Loucy (cell line): Measurements from ENCODE around the gene IFIT1B.

Source experiments
- H2AFZ ChIP-seq: fragments of 200-600 bp; sonication (generic); 2 replicates; pipeline ENCODE4 v1.6.0; 2016; ENCODE audit warnings: antibody characterized with exemption, mild to moderate bottlenecking, low read length, moderate library complexity
- H3F3A ChIP-seq: fragments of 200-600 bp; 2 replicates; pipeline ENCODE4 v1.6.0; 2016; ENCODE audit warnings: antibody characterized with exemption, low read depth, mild to moderate bottlenecking
- H3K27me3 ChIP-seq: fragments of 200-600 bp; sonication (generic); 2 replicates; pipeline ENCODE4 v1.6.1; 2014; ENCODE audit warnings: low read length, mild to moderate bottlenecking; ENCODE audit not compliant: insufficient read depth, poor library complexity, severe bottlenecking
- H3K36me3 ChIP-seq: fragments of 200-600 bp; sonication (generic); 2 replicates; pipeline ENCODE4 v1.6.1; 2016; ENCODE audit warnings: low read length; ENCODE audit not compliant: insufficient read depth
- H3K4me1 ChIP-seq: fragments of 200-600 bp; sonication (generic); 2 replicates; pipeline ENCODE4 v1.5.1; 2014; ENCODE audit warnings: low read length, mild to moderate bottlenecking; ENCODE audit not compliant: insufficient read depth, poor library complexity, severe bottlenecking
- H3K4me2 ChIP-seq: fragments of 200-600 bp; sonication (generic); 2 replicates; pipeline ENCODE4 v1.6.0; 2014; ENCODE audit warnings: antibody characterized with exemption, low read length, low read depth, mild to moderate bottlenecking; ENCODE audit not compliant: poor library complexity, severe bottlenecking
- H3K4me3 ChIP-seq: fragments of 200-600 bp; sonication (generic); 2 replicates; pipeline ENCODE4 v1.5.1; 2014; ENCODE audit warnings: low read length, mild to moderate bottlenecking, mixed read lengths; ENCODE audit not compliant: poor library complexity, severe bottlenecking
- H3K79me2 ChIP-seq: fragments of 200-600 bp; sonication (generic); 2 replicates; pipeline ENCODE4 v1.6.1; 2014; ENCODE audit warnings: low read length; ENCODE audit not compliant: insufficient read depth
- H3K9ac ChIP-seq: fragments of 200-600 bp; sonication (generic); 2 replicates; pipeline ENCODE4 v1.6.0; 2014; ENCODE audit warnings: mild to moderate bottlenecking, low read depth, low read length, moderate library complexity; ENCODE audit not compliant: poor library complexity, severe bottlenecking
- H3K9me2 ChIP-seq: fragments of 200-600 bp; sonication (generic); replicated peaks from 2 replicates; pipeline ENCODE4 v1.6.1; 2016; ENCODE audit warnings: low read depth, low read length, mixed read lengths
- H3K9me3 ChIP-seq: fragments of 200-600 bp; sonication (generic); 2 replicates; pipeline ENCODE4 v1.6.1; 2014; ENCODE audit warnings: mild to moderate bottlenecking, antibody characterized with exemption, low read length, low read depth; ENCODE audit not compliant: insufficient read depth
- H4K20me1 ChIP-seq: fragments of 200-600 bp; sonication (generic); 2 replicates; pipeline ENCODE4 v1.6.0; 2014; ENCODE audit warnings: antibody characterized with exemption, low read length, mild to moderate bottlenecking; ENCODE audit not compliant: insufficient read depth, poor library complexity, severe bottlenecking
- EZH2phosphoT487 ChIP-seq: fragments of 200-600 bp; IDR thresholded peaks from 2 replicates; pipeline ENCODE4 v1.6.1; 2018; ENCODE audit warnings: antibody characterized with exemption, mild to moderate bottlenecking, moderate library complexity, borderline replicate concordance
- TF ChIP-seq, protein P1 (sequence below): fragments of 200-600 bp; sonication (generic); conservative IDR thresholded peaks from 2 replicates; pipeline ENCODE4 v1.5.1; 2014; ENCODE audit warnings: mild to moderate bottlenecking, antibody characterized with exemption, low read length

IFIT1B gene

DNA sequence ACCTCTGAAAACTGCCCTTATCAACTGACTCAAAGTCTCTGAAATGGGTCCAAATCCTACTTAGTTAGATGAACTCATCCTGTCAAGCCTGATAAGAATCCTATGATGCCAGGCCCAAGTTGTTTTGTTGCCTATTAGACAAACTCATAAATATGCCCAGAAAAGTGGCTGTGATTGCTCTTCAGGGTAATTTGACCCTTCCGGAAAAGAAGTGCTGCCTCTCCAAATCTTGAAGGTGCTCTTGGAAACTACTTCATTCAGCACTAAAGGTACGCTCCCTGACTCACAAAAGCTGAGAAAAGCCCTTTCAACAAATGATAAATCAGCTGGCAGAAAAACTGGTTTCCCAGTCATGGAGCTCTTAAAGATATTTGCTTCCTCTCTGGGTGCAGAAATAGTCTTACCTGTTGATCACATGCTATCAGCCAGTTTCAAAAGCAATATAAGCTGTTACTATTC is 43.2 kb downstream of the IFIT1B start:
- H3K9ac ChIP-seq, result no peak overlapping the region

DNA sequence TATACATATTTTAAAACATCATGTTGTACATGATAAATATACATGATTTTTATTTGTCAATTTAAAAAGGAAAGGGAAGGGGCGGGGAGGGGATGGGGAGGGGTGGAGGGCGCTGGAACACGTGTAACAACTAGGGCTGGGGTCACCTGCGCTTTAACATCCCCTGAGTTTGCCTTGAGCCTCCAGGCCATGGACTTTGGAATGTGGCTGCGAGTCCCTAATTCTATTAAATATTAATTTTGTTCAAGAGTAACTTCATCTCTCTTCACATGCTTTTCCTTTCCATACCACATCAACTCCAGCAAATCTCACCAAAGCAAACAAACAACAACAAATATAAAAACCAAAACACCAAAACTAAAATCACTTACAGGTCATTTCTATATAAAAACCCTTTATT is 47.1 kb downstream of the IFIT1B start:
- Histone ChIP-seq H2AFZ (no peak overlapping the region), H3K27me3 (no peaks in the 10 kb centered on the region), H3K4me2 (no peak overlapping the region), H3F3A (no peaks in the 10 kb centered on the region), H3K4me3 (no peak overlapping the region), H3K36me3 (no peaks in the 10 kb centered on the region), H3K4me1 (no peaks in the 10 kb centered on the region), H3K9ac (no peak overlapping the region), H4K20me1 (no peaks in the 10 kb centered on the region), H3K9me3 (no peaks in the 10 kb centered on the region), H3K79me2 (no peaks in the 10 kb centered on the region), H3K9me2 (no peaks in the 10 kb centered on the region)
- TF ChIP-seq EZH2phosphoT487, result no peak
- TF ChIP-seq, protein P1, sequence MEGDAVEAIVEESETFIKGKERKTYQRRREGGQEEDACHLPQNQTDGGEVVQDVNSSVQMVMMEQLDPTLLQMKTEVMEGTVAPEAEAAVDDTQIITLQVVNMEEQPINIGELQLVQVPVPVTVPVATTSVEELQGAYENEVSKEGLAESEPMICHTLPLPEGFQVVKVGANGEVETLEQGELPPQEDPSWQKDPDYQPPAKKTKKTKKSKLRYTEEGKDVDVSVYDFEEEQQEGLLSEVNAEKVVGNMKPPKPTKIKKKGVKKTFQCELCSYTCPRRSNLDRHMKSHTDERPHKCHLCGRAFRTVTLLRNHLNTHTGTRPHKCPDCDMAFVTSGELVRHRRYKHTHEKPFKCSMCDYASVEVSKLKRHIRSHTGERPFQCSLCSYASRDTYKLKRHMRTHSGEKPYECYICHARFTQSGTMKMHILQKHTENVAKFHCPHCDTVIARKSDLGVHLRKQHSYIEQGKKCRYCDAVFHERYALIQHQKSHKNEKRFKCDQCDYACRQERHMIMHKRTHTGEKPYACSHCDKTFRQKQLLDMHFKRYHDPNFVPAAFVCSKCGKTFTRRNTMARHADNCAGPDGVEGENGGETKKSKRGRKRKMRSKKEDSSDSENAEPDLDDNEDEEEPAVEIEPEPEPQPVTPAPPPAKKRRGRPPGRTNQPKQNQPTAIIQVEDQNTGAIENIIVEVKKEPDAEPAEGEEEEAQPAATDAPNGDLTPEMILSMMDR, result no peak

More for the DNA sequence above, 43.2 kb downstream of the IFIT1B start:
- H3K9me2 ChIP-seq, result no peaks in the 10 kb centered on the region
- H3K36me3 ChIP-seq, result no peaks in the 10 kb centered on the region
- H2AFZ ChIP-seq, result no peak overlapping the region
- no peak for TF ChIP-seq EZH2phosphoT487
- TF ChIP-seq, protein P1, result no peak
- no peaks in the 10 kb centered on the region for H3K27me3 ChIP-seq
- H3K4me1 ChIP-seq, result peaks cover 27% of the 10 kb centered on the region
- no peak overlapping the region for H3K4me2 ChIP-seq
- H3K4me3 ChIP-seq, result no peak overlapping the region
- no peaks in the 10 kb centered on the region for H3K9me3 ChIP-seq
- H3F3A ChIP-seq, result peaks cover 3% of the 10 kb centered on the region; the same call in 1 of the 2 replicates
- peaks cover 17% of the 10 kb centered on the region for H3K79me2 ChIP-seq
- peaks cover 10% of the 10 kb centered on the region for H4K20me1 ChIP-seq

DNA sequence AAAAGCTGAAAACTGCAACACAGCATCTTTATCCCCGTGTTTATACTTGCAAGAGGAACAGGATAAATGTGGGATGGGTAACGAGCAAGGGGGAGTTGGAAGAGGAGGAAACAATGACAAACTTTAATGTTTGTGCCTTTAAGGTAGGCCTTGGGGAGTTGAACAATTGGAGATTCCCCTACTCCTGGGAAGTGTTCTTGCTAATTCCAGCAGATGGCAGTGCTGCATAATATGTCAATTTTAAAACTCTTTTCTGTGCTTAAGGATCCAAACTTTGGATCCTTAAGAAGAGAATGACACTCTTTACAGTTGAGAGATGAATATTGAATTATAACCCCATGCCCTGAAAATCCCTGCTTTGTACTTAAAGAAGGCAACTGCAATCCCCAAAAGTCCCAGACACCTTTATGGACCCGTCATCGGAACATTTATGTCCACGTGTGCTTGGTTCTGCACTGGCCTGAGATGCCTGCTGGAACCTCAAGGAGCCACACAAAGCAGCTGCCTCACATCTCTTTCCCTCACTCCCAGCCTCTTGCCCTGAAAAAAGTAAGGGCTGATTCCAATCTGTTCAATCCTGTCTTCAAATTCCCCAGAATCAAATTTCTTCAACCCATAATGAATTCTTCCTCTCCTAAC is 48.5 kb downstream of the IFIT1B start:
- Histone ChIP-seq H3K36me3 (no peaks in the 10 kb centered on the region), H3K9me2 (no peaks in the 10 kb centered on the region), H3K9ac (no peak overlapping the region), H3K9me3 (no peaks in the 10 kb centered on the region), H4K20me1 (no peaks in the 10 kb centered on the region), H3K27me3 (no peaks in the 10 kb centered on the region), H2AFZ (peak overlapping the region; percentile 44; the same call in 1 of the 2 replicates), H3K79me2 (no peaks in the 10 kb centered on the region), H3K4me2 (no peak overlapping the region), H3K4me3 (no peak overlapping the region), H3K4me1 (no peaks in the 10 kb centered on the region), H3F3A (no peaks in the 10 kb centered on the region)
- TF ChIP-seq, protein P1, result peak; percentile 87
- TF ChIP-seq EZH2phosphoT487, result no peak
